ENCODE measurements around the gene SELPLG. TPM values are rescaled to one million over a fixed set of nuclear protein-coding genes. Genes with fewer than 3 reads are reported as not detected.

Gene SELPLG
- total RNA-seq, 4 donors from 2014 or later, result 2.1 to 6.0 (median 2.8) TPM

DNA sequence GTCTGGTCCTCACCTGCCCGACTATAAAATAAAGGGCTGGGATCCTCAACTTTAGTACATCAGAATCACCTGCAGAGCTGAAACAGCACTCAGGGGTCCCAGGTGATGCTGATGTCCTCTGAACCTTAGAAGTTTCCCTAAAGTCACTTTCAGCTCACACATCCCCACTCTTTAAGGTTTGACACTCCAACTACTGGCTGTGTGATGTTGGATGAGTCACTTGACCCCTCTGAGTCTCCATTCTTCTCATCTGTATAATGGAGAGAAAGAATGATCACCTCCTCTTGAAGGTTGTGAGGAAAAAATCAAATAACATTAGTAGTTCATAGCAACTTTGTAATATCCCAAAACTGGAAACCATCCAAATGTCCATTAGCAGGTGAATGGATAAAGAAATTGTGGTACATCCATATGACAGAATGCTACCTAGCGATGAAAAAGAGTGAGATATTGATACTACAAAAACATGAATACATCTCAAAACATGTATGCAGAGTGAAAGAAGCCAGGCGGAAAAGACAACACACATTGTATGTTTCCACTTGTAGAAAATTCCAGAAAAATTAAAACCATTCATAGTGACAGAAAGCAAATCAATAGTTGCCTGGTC, 49.1 kb downstream of the SELPLG start:
- no peak for TF ChIP-seq POLR2A (IDR thresholded peaks at IDR 0.05)
- TF ChIP-seq, protein P1, sequence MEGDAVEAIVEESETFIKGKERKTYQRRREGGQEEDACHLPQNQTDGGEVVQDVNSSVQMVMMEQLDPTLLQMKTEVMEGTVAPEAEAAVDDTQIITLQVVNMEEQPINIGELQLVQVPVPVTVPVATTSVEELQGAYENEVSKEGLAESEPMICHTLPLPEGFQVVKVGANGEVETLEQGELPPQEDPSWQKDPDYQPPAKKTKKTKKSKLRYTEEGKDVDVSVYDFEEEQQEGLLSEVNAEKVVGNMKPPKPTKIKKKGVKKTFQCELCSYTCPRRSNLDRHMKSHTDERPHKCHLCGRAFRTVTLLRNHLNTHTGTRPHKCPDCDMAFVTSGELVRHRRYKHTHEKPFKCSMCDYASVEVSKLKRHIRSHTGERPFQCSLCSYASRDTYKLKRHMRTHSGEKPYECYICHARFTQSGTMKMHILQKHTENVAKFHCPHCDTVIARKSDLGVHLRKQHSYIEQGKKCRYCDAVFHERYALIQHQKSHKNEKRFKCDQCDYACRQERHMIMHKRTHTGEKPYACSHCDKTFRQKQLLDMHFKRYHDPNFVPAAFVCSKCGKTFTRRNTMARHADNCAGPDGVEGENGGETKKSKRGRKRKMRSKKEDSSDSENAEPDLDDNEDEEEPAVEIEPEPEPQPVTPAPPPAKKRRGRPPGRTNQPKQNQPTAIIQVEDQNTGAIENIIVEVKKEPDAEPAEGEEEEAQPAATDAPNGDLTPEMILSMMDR (IDR thresholded peaks at IDR 0.05), result no peak
- H3K4me3 ChIP-seq (replicated peaks in 1 of 3), result no peak overlapping the region
- peaks cover 0 to 4% of the 10 kb centered on the region in 2 donors for H3K4me1 ChIP-seq
- no peaks in the 10 kb centered on the region for H3K36me3 ChIP-seq
- intact Hi-C loops (cut with DNase I), result no loop called here
- H3K9me3 ChIP-seq, result no peaks in the 10 kb centered on the region
- 85% methylated on average over 3 of the region's 3 CpGs for WGBS, 2 donors
- DNase-seq, result no peak
- no peaks in the 10 kb centered on the region for H3K27me3 ChIP-seq
- H3K27ac ChIP-seq, result no peak overlapping the region

GRCh38 chr12:108583991-108584390, 49.7 kb downstream of the SELPLG start:
- 56 to 73% methylated on average over 7 of the region's 7 CpGs for whole genome bisulfite sequencing, 2 donors
- H3K36me3 ChIP-seq, result no peaks in the 10 kb centered on the region
- TF ChIP-seq, protein P1 (IDR thresholded peaks at IDR 0.05), result no peak
- TF ChIP-seq POLR2A (IDR thresholded peaks at IDR 0.05), result no peak

DNA sequence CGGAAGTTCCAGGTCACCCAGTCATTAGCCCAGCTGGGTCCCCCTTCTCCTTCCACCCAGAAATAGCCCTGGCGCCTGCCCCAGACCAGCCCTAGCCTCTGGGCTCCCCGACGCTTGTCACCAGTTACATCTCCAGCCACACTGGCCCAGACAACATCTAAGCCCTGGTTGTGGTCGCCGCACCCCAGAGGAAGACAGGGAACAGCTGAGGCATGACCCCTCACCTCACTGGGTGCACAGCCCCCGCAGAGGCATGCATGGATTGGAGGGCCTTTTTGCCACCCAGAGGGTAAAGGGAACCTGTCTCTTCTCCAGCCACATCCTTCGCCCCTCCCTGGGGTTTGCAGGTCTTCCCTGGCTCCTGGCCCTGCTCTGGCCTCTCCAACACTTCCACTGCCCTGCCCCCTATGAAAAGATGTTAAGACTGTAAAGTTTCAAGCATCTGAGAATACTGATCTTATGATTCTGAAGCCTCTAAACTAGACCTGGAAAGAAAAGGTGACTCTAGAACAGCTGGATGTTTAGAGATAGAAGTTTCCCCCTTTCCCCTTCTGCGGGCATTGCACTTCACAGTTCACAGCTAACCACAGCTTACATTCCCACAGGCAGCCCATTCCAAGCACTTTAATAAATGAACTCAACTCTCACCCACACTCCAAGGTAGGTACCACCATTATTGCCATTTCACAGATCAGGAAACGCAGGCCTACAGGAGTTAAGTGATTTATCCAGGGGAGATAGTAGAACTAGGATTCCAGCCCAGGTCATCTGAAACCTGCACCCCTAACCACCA, 50.5 kb downstream of the SELPLG start:
- H3K36me3 ChIP-seq, result no peaks in the 10 kb centered on the region
- no peak for DNase-seq
- H3K27me3 ChIP-seq, result no peaks in the 10 kb centered on the region
- no peak overlapping the region for H3K4me3 ChIP-seq (replicated peaks in 1 of 3)
- peaks cover 0 to 4% of the 10 kb centered on the region in 2 donors for H3K4me1 ChIP-seq
- 81 to 88% methylated on average over 5 to 10 of the region's 10 CpGs for WGBS, 2 donors
- no peak overlapping the region for H3K27ac ChIP-seq
- no peak for TF ChIP-seq POLR2A (IDR thresholded peaks at IDR 0.05)
- TF ChIP-seq, protein P1 (IDR thresholded peaks at IDR 0.05), result no peak
- no peaks in the 10 kb centered on the region for H3K9me3 ChIP-seq
- intact Hi-C loops (cut with DNase I), result no loop called here

More at GRCh38 chr12:108583991-108584390, 49.7 kb downstream of the SELPLG start:
- DNase-seq, result no peak
- no peak overlapping the region for H3K4me3 ChIP-seq (replicated peaks in 1 of 3)
- intact Hi-C loops (cut with DNase I), result no loop called here
- no peak overlapping the region for H3K27ac ChIP-seq
- no peaks in the 10 kb centered on the region for H3K27me3 ChIP-seq
- no peaks in the 10 kb centered on the region for H3K9me3 ChIP-seq
- H3K4me1 ChIP-seq, result peaks cover 0 to 4% of the 10 kb centered on the region in 2 donors

GRCh38 chr12:108582509-108582908, 51.2 kb downstream of the SELPLG start:
- Histone ChIP-seq H3K27me3 (no peaks in the 10 kb centered on the region), H3K4me3 (replicated peaks in 1 of 3) (no peak overlapping the region), H3K36me3 (no peaks in the 10 kb centered on the region), H3K27ac (no peak overlapping the region), H3K4me1 (peaks cover 0 to 4% of the 10 kb centered on the region in 2 donors), H3K9me3 (no peaks in the 10 kb centered on the region)
- 86 to 87% methylated on average over 7 of the region's 9 CpGs for WGBS, 2 donors
- no peak for DNase-seq
- TF ChIP-seq, protein P1 (IDR thresholded peaks at IDR 0.05), result no peak
- TF ChIP-seq POLR2A (IDR thresholded peaks at IDR 0.05), result no peak
- intact Hi-C loops (cut with DNase I), result no loop called here
